ENCODE results near the gene ASCL4.

Gene ASCL4

GRCh38 chr12:107762874-107763273 is 11.6 kb upstream of the ASCL4 start:
- Mint-ChIP-seq H3K27ac (no peak overlapping the region), H3K4me3 (no peak overlapping the region)
- ATAC-seq: no peak

GRCh38 chr12:107764626-107765025 is 9.9 kb upstream of the ASCL4 start:
- H3K4me1 Mint-ChIP-seq: peaks cover 7% of the 10 kb centered on the region
- peaks cover 6% of the 10 kb centered on the region for H3K36me3 Mint-ChIP-seq
- H3K9me3 Mint-ChIP-seq: peaks cover 3% of the 10 kb centered on the region
- DNase-seq (ENCODE audit: low spot score in 2 of 2): no peak
- no peak for ATAC-seq
- no peak overlapping the region for H3K4me3 Mint-ChIP-seq
- H3K27ac Mint-ChIP-seq: no peak overlapping the region

More at GRCh38 chr12:107762874-107763273, 11.6 kb upstream of the ASCL4 start:
- Mint-ChIP-seq H3K9me3 (peaks cover 3% of the 10 kb centered on the region), H3K36me3 (peaks cover 6% of the 10 kb centered on the region), H3K4me1 (peaks cover 14% of the 10 kb centered on the region)
- no peak for DNase-seq (ENCODE audit: low spot score in 2 of 2)

GRCh38 chr12:107765316-107765715 is 9.2 kb upstream of the ASCL4 start:
- H3K4me3 Mint-ChIP-seq: no peak overlapping the region
- no peak for DNase-seq (ENCODE audit: low spot score in 2 of 2)
- no peak for ATAC-seq
- H3K36me3 Mint-ChIP-seq: peaks cover 6% of the 10 kb centered on the region
- H3K27ac Mint-ChIP-seq: no peak overlapping the region
- H3K9me3 Mint-ChIP-seq: peaks cover 3% of the 10 kb centered on the region
- H3K4me1 Mint-ChIP-seq: peaks cover under 1% of the 10 kb centered on the region

- H3K9me3 Mint-ChIP-seq: peaks cover 3% of the 10 kb centered on the region
- ATAC-seq: no peak
- no peaks in the 10 kb centered on the region for H3K36me3 Mint-ChIP-seq
- H3K27ac Mint-ChIP-seq: no peak overlapping the region
- H3K4me3 Mint-ChIP-seq: no peak overlapping the region
- DNase-seq (ENCODE audit: low spot score in 2 of 2): no peak
- no peaks in the 10 kb centered on the region for H3K4me1 Mint-ChIP-seq
These were observed 7.0 kb upstream of the ASCL4 start for GRCh38 chr12:107767466-107767865.

GRCh38 chr12:107775093-107775721 is 703 bp downstream of the ASCL4 start:
- Mint-ChIP-seq H3K4me3 (peak overlapping the region; percentile 34), H3K9me3 (no peaks in the 10 kb centered on the region), H3K4me1 (peaks cover 20% of the 10 kb centered on the region), H3K36me3 (no peaks in the 10 kb centered on the region), H3K27ac (no peak overlapping the region)
- DNase-seq (ENCODE audit: low spot score in 2 of 2): no peak
- peak; percentile 46 for ATAC-seq

- ATAC-seq (no peak), DNase-seq (ENCODE audit: low spot score in 2 of 2) (no peak)
- Mint-ChIP-seq H3K9me3 (no peaks in the 10 kb centered on the region), H3K27ac (no peak overlapping the region), H3K4me1 (peaks cover 20% of the 10 kb centered on the region), H3K4me3 (no peak overlapping the region), H3K36me3 (no peaks in the 10 kb centered on the region)
These were observed 1.7 kb downstream of the ASCL4 start for GRCh38 chr12:107776171-107776570.

- no peak overlapping the region for H3K4me3 Mint-ChIP-seq
- H3K36me3 Mint-ChIP-seq: no peaks in the 10 kb centered on the region
- DNase-seq (ENCODE audit: low spot score in 2 of 2) (no peak), ATAC-seq (no peak)
- H3K4me1 Mint-ChIP-seq: peaks cover 20% of the 10 kb centered on the region
- H3K27ac Mint-ChIP-seq: no peak overlapping the region
- no peaks in the 10 kb centered on the region for H3K9me3 Mint-ChIP-seq
These were observed 4.0 kb downstream of the ASCL4 start for GRCh38 chr12:107778383-107779025.

GRCh38 chr12:107779077-107779831 is 4.8 kb downstream of the ASCL4 start:
- peaks cover 15% of the 10 kb centered on the region for H3K4me1 Mint-ChIP-seq
- no peak overlapping the region for H3K27ac Mint-ChIP-seq

GRCh38 chr12:107780298-107780697 is 5.8 kb downstream of the ASCL4 start:
- Mint-ChIP-seq H3K4me1 (peaks cover 6% of the 10 kb centered on the region), H3K4me3 (no peak overlapping the region), H3K36me3 (no peaks in the 10 kb centered on the region), H3K9me3 (no peaks in the 10 kb centered on the region), H3K27ac (no peak overlapping the region)
- DNase-seq (ENCODE audit: low spot score in 2 of 2) (no peak), ATAC-seq (no peak)

More at GRCh38 chr12:107779077-107779831, 4.8 kb downstream of the ASCL4 start:
- DNase-seq (ENCODE audit: low spot score in 2 of 2) (no peak), ATAC-seq (no peak)
- Mint-ChIP-seq H3K4me3 (no peak overlapping the region), H3K9me3 (no peaks in the 10 kb centered on the region), H3K36me3 (no peaks in the 10 kb centered on the region)

- DNase-seq (ENCODE audit: low spot score in 2 of 2): no peak
- Mint-ChIP-seq H3K9me3 (no peaks in the 10 kb centered on the region), H3K4me3 (no peak overlapping the region), H3K36me3 (no peaks in the 10 kb centered on the region), H3K27ac (no peak overlapping the region), H3K4me1 (peaks cover 6% of the 10 kb centered on the region)
- no peak for ATAC-seq
These were observed 7.6 kb downstream of the ASCL4 start for GRCh38 chr12:107782067-107782466.

GRCh38 chr12:107783406-107784376 is 9.2 kb downstream of the ASCL4 start:
- Mint-ChIP-seq H3K27ac (no peak overlapping the region), H3K9me3 (no peaks in the 10 kb centered on the region), H3K4me1 (peaks cover 6% of the 10 kb centered on the region), H3K36me3 (no peaks in the 10 kb centered on the region), H3K4me3 (no peak overlapping the region)
- no peak for ATAC-seq
- DNase-seq (ENCODE audit: low spot score in 2 of 2): no peak

GRCh38 chr12:107788281-107788680 is 13.8 kb downstream of the ASCL4 start:
- Mint-ChIP-seq H3K4me3 (no peak overlapping the region), H3K36me3 (no peaks in the 10 kb centered on the region), H3K27ac (no peak overlapping the region), H3K9me3 (no peaks in the 10 kb centered on the region), H3K4me1 (no peaks in the 10 kb centered on the region)
- ATAC-seq (no peak), DNase-seq (ENCODE audit: low spot score in 2 of 2) (no peak)

- no peaks in the 10 kb centered on the region for H3K4me1 Mint-ChIP-seq
- H3K9me3 Mint-ChIP-seq: no peaks in the 10 kb centered on the region
- no peak for ATAC-seq
- H3K27ac Mint-ChIP-seq: no peak overlapping the region
- H3K4me3 Mint-ChIP-seq: no peak overlapping the region
- no peaks in the 10 kb centered on the region for H3K36me3 Mint-ChIP-seq
- DNase-seq (ENCODE audit: low spot score in 2 of 2): no peak
These were observed 14.4 kb downstream of the ASCL4 start for GRCh38 chr12:107788690-107789458.

GRCh38 chr12:107791465-107792089 is 17.1 kb downstream of the ASCL4 start:
- no peaks in the 10 kb centered on the region for H3K36me3 Mint-ChIP-seq
- H3K27ac Mint-ChIP-seq: no peak overlapping the region
- H3K4me1 Mint-ChIP-seq: no peaks in the 10 kb centered on the region
- no peaks in the 10 kb centered on the region for H3K9me3 Mint-ChIP-seq
- DNase-seq (ENCODE audit: low spot score in 2 of 2): no peak
- ATAC-seq: no peak
- H3K4me3 Mint-ChIP-seq: no peak overlapping the region

Measured in stimulated activated effector memory CD8-positive, alpha-beta T cell treated with anti-CD3 and anti-CD28 coated beads, Interleukin-12 subunit alpha, Interleukin-12 subunit beta, amount 100 ng/mL, for 72 hours (primary cell).